Measurements from ENCODE around the gene DHX15. TPM values are rescaled to one million over a fixed set of nuclear protein-coding genes. Genes with fewer than 3 reads are reported as not detected.
A peak's percentile ranks its signal among the peaks of the same experiment; 100 is the strongest.

The DHX15 gene
- total RNA-seq, result 132 and 155 TPM in 2 replicates

GRCh38 chr4:24584211-24584850 is at the start of gene DHX15:
DHX15 (minus strand) TSS chr4:24584554; CDS start chr4:24584393, 161 bp downstream.

Small RNAs within 50 kb of the gene (small RNA-seq; reads per million reads assigned to genes)
- gene MIR573 (2.3 reads per million, percentile 51 among the genes with 10 or more reads in this experiment), gene RN7SL16P (not detected)

Other genes starting within 250 kb of the DHX15 start
- 7.3 and 17.2 TPM in 2 replicates for gene SOD3, start 211.0 kb upstream of the DHX15 start, total RNA-seq

Measured in hair follicle dermal papilla cell (primary cell).